Measurements from ENCODE around the gene GAL3ST2.

Gene GAL3ST2

GRCh38 chr2:241760301-241760771, 16.3 kb upstream of the GAL3ST2 start:
- no peak for TF ChIP-seq CTCF (conservative IDR thresholded peaks at IDR 0.05; ENCODE audit: control insufficient read depth, insufficient read depth, low read depth, low read length)
- no peak overlapping the region for H3K4me3 ChIP-seq (ENCODE audit: control insufficient read depth, low read depth, low read length)
- no peak for DNase-seq (ENCODE audit: low read depth)

GRCh38 chr2:241762321-241762932, 14.2 kb upstream of the GAL3ST2 start:
- TF ChIP-seq CTCF (conservative IDR thresholded peaks at IDR 0.05; ENCODE audit: control insufficient read depth, insufficient read depth, low read depth, low read length) = no peak
- no peak for DNase-seq (ENCODE audit: low read depth)
- H3K4me3 ChIP-seq (ENCODE audit: control insufficient read depth, low read depth, low read length) = no peak overlapping the region

GRCh38 chr2:241762933-241763369, 13.7 kb upstream of the GAL3ST2 start:
- no peak for TF ChIP-seq CTCF (conservative IDR thresholded peaks at IDR 0.05; ENCODE audit: control insufficient read depth, insufficient read depth, low read depth, low read length)
- no peak overlapping the region for H3K4me3 ChIP-seq (ENCODE audit: control insufficient read depth, low read depth, low read length)
- DNase-seq (ENCODE audit: low read depth) = no peak

- TF ChIP-seq CTCF (conservative IDR thresholded peaks at IDR 0.05; ENCODE audit: control insufficient read depth, insufficient read depth, low read depth, low read length) = no peak
- no peak overlapping the region for H3K4me3 ChIP-seq (ENCODE audit: control insufficient read depth, low read depth, low read length)
- no peak for DNase-seq (ENCODE audit: low read depth)
These were observed 12.9 kb upstream of the GAL3ST2 start for GRCh38 chr2:241763551-241764274.

- TF ChIP-seq CTCF (conservative IDR thresholded peaks at IDR 0.05; ENCODE audit: control insufficient read depth, insufficient read depth, low read depth, low read length) = no peak
- no peak for DNase-seq (ENCODE audit: low read depth)
- H3K4me3 ChIP-seq (ENCODE audit: control insufficient read depth, low read depth, low read length) = no peak overlapping the region
These were observed 12.1 kb upstream of the GAL3ST2 start for GRCh38 chr2:241764275-241765241.

- H3K4me3 ChIP-seq (ENCODE audit: control insufficient read depth, low read depth, low read length) = no peak overlapping the region
- TF ChIP-seq CTCF (conservative IDR thresholded peaks at IDR 0.05; ENCODE audit: control insufficient read depth, insufficient read depth, low read depth, low read length) = no peak
- no peak for DNase-seq (ENCODE audit: low read depth)
These were observed 9.0 kb upstream of the GAL3ST2 start for GRCh38 chr2:241767464-241768250.
